Measurements from ENCODE around the gene USP22.
"Not testable (repeated sequence)": the region's sequence is repeated elsewhere in the genome, so short reads cannot be mapped to it uniquely, and the experiment has no call there.

USP22 gene

GRCh38 chr17:20988896-20989295, 53.9 kb downstream of the USP22 start:
- DNase-seq (ENCODE audit: low read depth in 2 of 2): no peak

- no peak for DNase-seq (ENCODE audit: low read depth in 2 of 2)
Measured at GRCh38 chr17:20988001-20988636, 54.7 kb downstream of the USP22 start.

- DNase-seq (ENCODE audit: low read depth in 2 of 2): no peak
Measured at GRCh38 chr17:20987511-20987910, 55.3 kb downstream of the USP22 start.

GRCh38 chr17:20986767-20987510, 55.9 kb downstream of the USP22 start:
- DNase-seq (ENCODE audit: low read depth in 2 of 2): no peak

GRCh38 chr17:20983359-20983637, 59.5 kb downstream of the USP22 start:
- DNase-seq (ENCODE audit: low read depth in 2 of 2): no peak

GRCh38 chr17:20982589-20983358, 60.0 kb downstream of the USP22 start:
- DNase-seq (ENCODE audit: low read depth in 2 of 2): no peak

- no peak for DNase-seq (ENCODE audit: low read depth in 2 of 2)
Measured at GRCh38 chr17:20981046-20981920, 61.5 kb downstream of the USP22 start.

GRCh38 chr17:20979792-20980083, 63.1 kb downstream of the USP22 start:
- no peak for DNase-seq (ENCODE audit: low read depth in 2 of 2)

GRCh38 chr17:20979007-20979791, 63.6 kb downstream of the USP22 start:
- DNase-seq (ENCODE audit: low read depth in 2 of 2): not testable (repeated sequence)

GRCh38 chr17:20977609-20978253, 65.1 kb downstream of the USP22 start:
- DNase-seq (ENCODE audit: low read depth in 2 of 2): not testable (repeated sequence)

GRCh38 chr17:20975566-20975965, 67.2 kb downstream of the USP22 start:
- no peak for DNase-seq (ENCODE audit: low read depth in 2 of 2)

GRCh38 chr17:20970329-20970728, 72.5 kb downstream of the USP22 start:
- DNase-seq (ENCODE audit: low read depth in 2 of 2): no peak

GRCh38 chr17:20968913-20969616, 73.7 kb downstream of the USP22 start:
- DNase-seq (ENCODE audit: low read depth in 2 of 2): no peak

GRCh38 chr17:20967776-20968175, 75.0 kb downstream of the USP22 start:
- no peak for DNase-seq (ENCODE audit: low read depth in 2 of 2)

GRCh38 chr17:20966870-20967269, 75.9 kb downstream of the USP22 start:
- no peak for DNase-seq (ENCODE audit: low read depth in 2 of 2)

- DNase-seq (ENCODE audit: low read depth in 2 of 2): no peak
Measured at GRCh38 chr17:20965492-20965891, 77.3 kb downstream of the USP22 start.

GRCh38 chr17:20961586-20961985, 81.2 kb downstream of the USP22 start:
- peak; percentile 71 to 74 for DNase-seq (ENCODE audit: low read depth in 2 of 2)

GRCh38 chr17:20960871-20961270, 81.9 kb downstream of the USP22 start:
- no peak for DNase-seq (ENCODE audit: low read depth in 2 of 2)

GRCh38 chr17:20955427-20956323, 87.1 kb downstream of the USP22 start:
- no peak for DNase-seq (ENCODE audit: low read depth in 2 of 2)
